ENCODE measurements around the gene GLDN. TPM values are rescaled to one million over a fixed set of nuclear protein-coding genes. Genes with fewer than 3 reads are reported as not detected.

GLDN gene
- total RNA-seq, 1 experiment from 2014 or later: 0.57 TPM

GRCh38 chr15:51322621-51323296 lies 18.7 kb upstream of the GLDN start:
- TF ChIP-seq POLR2AphosphoS5 (IDR thresholded peaks at IDR 0.05; ENCODE audit: low read depth, low read length) (no peak), REST (IDR thresholded peaks at IDR 0.05; ENCODE audit: insufficient read depth in 1 of 2, low read depth in 2 of 2, low read length in 1 of 2) (no peak), TCF7L2 (IDR thresholded peaks at IDR 0.05; ENCODE audit: low read depth, low read length) (no peak), SIN3A (IDR thresholded peaks at IDR 0.05; ENCODE audit: borderline replicate concordance, insufficient read depth, low read depth, low read length) (no peak), CTCF (IDR thresholded peaks at IDR 0.05) (no peak)
- ChIA-PET CTCF (no interaction called here), POLR2A (interaction anchor here (0.7 kb wide), 1 partner anchor 20 kb away, joined by 5 read pairs; no protein-coding TSS in a partner anchor)
- H3K4me1 ChIP-seq (ENCODE audit: control insufficient read depth, insufficient read depth, low read length): no peaks in the 10 kb centered on the region
- H3K9me3 ChIP-seq (ENCODE audit: control insufficient read depth, insufficient read depth, low read depth, low read length): no peaks in the 10 kb centered on the region
- BruUV-seq (replicated peaks): no TSS peak
- intact Hi-C loops (cut with micrococcal nuclease; ENCODE audit: unreplicated experiment) (no loop called here), in situ Hi-C loops (cut with HindIII; ENCODE audit: low pct_unique_long_range_greater_than_20kb, low sequenced_read_pairs) (no loop called here)
- H3K27me3 ChIP-seq (ENCODE audit: control insufficient read depth, insufficient read depth, low read length): 0 out of 2 replicates have a peak, but pooled peaks cover 3% of the 10 kb centered on the region
- H3K27ac ChIP-seq (ENCODE audit: low read length): no peak overlapping the region
- no peaks in the 10 kb centered on the region for H3K36me3 ChIP-seq (ENCODE audit: control insufficient read depth, insufficient read depth, low read length)
- DNase-seq (ENCODE audit: low read depth, low spot score): no peak
- H3K4me3 ChIP-seq (ENCODE audit: low read depth in 2 of 2, low read length in 2 of 2): no peak overlapping the region
- ATAC-seq: no peak

- ATAC-seq: no peak
- H3K9me3 ChIP-seq (ENCODE audit: control insufficient read depth, insufficient read depth, low read depth, low read length): no peaks in the 10 kb centered on the region
- BruUV-seq (replicated peaks): no TSS peak
- no peak overlapping the region for H3K27ac ChIP-seq (ENCODE audit: low read length)
- DNase-seq (ENCODE audit: low read depth, low spot score): no peak
- ChIA-PET POLR2A (no interaction called here), CTCF (no interaction called here)
- no peak for TF ChIP-seq CTCF (IDR thresholded peaks at IDR 0.05)
- TF ChIP-seq SIN3A (IDR thresholded peaks at IDR 0.05; ENCODE audit: borderline replicate concordance, insufficient read depth, low read depth, low read length): no peak
- no peak for TF ChIP-seq TCF7L2 (IDR thresholded peaks at IDR 0.05; ENCODE audit: low read depth, low read length)
- no peak for TF ChIP-seq REST (IDR thresholded peaks at IDR 0.05; ENCODE audit: insufficient read depth in 1 of 2, low read depth in 2 of 2, low read length in 1 of 2)
- no peak for TF ChIP-seq POLR2AphosphoS5 (IDR thresholded peaks at IDR 0.05; ENCODE audit: low read depth, low read length)
- no peaks in the 10 kb centered on the region for H3K36me3 ChIP-seq (ENCODE audit: control insufficient read depth, insufficient read depth, low read length)
- H3K4me3 ChIP-seq (ENCODE audit: low read depth in 2 of 2, low read length in 2 of 2): no peak overlapping the region
- H3K4me1 ChIP-seq (ENCODE audit: control insufficient read depth, insufficient read depth, low read length): no peaks in the 10 kb centered on the region
- intact Hi-C loops (cut with micrococcal nuclease; ENCODE audit: unreplicated experiment): no loop called here
- 0 out of 2 replicates have a peak, but pooled peaks cover 3% of the 10 kb centered on the region for H3K27me3 ChIP-seq (ENCODE audit: control insufficient read depth, insufficient read depth, low read length)
- in situ Hi-C loops (cut with HindIII; ENCODE audit: low pct_unique_long_range_greater_than_20kb, low sequenced_read_pairs): no loop called here
These were observed 17.7 kb upstream of the GLDN start for GRCh38 chr15:51323749-51324148.
